Stimulated activated CD8-positive, alpha-beta memory T cell treated with anti-CD3 and anti-CD28 coated beads, Interleukin-12 subunit alpha, Interleukin-12 subunit beta, amount 100 ng/mL, for 1 hour (primary cell): ENCODE results near the gene LHFPL2.

Experiments used
- DNase-seq: peaks from one replicate; pipeline ENCODE4 v3.0.0-alpha.2; 2020; ENCODE audit warnings: low read depth

The LHFPL2 gene

GRCh38 chr5:78567617-78568016 is 81.0 kb downstream of the LHFPL2 start:
- DNase-seq, result no peak

DNA sequence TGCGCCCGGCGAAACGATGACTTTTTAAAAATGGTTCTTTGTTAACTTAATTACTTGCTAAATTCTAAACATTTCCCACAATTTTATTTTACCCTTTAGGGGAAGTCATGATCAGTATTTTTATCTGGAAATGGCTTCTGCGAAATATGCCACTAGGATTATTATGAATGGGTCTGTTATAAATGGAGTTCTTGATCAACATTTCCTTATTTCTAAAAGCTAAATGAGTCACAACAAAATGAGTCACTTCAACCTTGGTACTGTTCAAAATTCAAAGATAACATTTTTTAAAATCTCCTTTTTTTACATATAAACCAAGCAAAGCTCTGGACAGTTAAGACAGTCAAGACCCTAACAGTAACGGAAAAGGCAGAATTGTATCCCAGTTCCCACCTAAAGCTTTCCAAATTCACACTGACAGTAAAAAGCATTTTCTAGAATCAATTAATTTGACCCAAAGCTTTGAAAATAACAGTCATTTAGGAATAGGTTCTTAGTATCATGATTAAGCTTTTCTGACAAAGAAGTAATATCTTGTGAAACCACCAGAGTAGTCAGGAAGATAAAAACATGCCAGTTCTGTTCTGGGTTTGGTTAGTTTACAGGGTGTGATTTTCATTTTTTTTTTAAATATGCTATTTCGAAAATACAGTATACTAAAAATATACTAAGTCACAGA is 81.7 kb downstream of the LHFPL2 start:
- DNase-seq, result no peak

- no peak for DNase-seq
Measured at GRCh38 chr5:78565395-78565794, 83.2 kb downstream of the LHFPL2 start.

DNA sequence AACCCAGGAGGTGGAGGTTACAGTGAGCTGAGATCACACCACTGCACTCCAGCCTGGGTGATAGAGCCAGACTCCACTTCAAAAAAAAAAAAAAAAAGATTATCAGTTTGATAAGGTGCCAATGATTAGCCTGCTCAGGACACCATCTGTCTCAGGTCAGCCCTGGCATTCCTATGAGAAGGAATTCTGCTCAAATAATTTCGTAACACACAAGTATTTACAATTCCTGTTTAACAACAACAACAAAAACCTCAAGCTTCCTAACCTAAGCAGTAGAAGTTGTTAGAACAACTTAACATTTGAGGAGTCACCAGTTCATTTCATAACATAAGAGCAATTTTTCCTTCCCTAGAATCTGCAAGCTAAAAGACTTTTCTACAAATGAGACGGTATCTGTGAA is 85.0 kb downstream of the LHFPL2 start:
- no peak for DNase-seq

GRCh38 chr5:78562714-78563330 is 85.8 kb downstream of the LHFPL2 start:
- no peak for DNase-seq

- DNase-seq, result no peak
Measured at GRCh38 chr5:78562001-78562400, 86.6 kb downstream of the LHFPL2 start.

DNA sequence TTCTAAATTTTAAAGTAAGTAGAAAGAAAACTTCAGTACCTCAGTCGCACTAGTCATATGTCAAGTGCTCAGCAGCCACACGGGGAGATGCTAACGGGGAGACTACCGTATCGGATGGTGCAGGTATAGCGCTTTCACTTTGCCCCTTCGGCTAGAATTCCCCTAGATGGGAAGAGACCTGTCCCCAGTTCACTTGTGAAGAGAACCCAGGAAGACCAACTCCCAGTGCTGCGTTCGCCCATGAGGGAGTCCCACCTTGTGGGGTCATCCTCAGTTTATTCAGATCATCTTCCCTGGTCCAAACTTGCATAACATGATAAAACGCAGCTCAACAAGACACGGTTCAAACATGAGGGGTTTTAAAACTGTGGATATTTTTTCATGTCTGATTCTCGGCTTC is 87.3 kb downstream of the LHFPL2 start:
- no peak for DNase-seq

GRCh38 chr5:78560000-78560855 is 88.3 kb downstream of the LHFPL2 start:
- no peak for DNase-seq

DNA sequence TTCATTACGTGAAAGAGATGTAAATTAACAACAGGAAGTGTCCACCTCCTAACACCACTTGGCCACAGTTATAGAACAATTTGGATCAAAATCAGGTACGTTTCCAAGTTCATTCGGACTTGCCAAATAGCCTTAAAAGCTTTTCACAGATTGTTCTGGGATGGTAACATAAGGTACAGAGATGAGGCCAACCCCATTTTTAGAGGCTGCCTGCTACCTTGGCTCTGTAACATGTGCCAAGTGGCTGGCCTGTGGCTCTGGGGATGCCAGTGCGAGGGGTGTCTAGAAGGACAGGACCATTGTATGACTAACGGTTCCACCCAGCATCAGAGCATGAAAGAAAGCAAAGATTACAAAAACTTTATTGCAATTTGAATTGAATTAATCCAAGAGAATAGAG is 91.0 kb downstream of the LHFPL2 start:
- no peak for DNase-seq

DNA sequence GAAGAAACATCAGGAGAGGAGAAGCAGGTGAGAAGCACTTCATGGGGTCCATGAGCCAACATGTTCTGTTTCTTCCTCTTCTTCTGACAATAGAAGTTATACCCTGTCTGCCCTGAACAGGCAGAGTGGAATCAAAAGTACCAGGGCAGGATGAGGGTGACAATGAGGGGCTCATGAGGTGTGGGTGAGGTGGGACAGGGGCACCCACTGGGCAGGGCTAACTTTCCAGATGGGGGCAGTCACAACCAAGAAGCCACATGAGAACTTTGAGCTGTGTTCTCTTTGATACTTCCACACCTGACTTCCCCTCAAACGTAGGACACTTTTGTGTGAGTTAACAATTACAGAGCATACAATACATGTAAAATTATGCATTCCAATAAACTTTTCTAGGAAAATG is 92.7 kb downstream of the LHFPL2 start:
- no peak for DNase-seq

GRCh38 chr5:78554670-78555069 is 93.9 kb downstream of the LHFPL2 start:
- DNase-seq, result no peak

GRCh38 chr5:78553580-78554353 is 94.8 kb downstream of the LHFPL2 start:
- DNase-seq, result no peak

GRCh38 chr5:78552729-78553342 is 95.7 kb downstream of the LHFPL2 start:
- no peak for DNase-seq

DNA sequence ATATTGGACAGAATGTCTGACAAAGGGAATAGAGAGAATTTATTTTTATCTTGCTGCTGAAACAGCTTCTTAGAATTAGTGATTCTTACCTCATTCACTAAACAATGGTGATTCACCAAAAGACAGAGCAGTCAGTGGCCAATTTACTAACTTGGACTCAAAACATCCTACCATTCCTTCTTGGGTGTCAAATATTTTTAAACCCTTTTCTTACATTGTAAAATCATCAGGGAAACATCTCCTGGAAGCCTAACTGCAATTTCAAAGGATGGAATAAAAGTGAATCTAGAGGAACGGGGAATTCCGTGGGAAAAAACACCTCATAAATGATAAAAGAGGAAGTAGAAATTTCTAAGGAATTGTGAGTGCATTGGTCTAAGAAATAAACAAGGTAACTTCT is 97.7 kb downstream of the LHFPL2 start:
- DNase-seq, result no peak

DNA sequence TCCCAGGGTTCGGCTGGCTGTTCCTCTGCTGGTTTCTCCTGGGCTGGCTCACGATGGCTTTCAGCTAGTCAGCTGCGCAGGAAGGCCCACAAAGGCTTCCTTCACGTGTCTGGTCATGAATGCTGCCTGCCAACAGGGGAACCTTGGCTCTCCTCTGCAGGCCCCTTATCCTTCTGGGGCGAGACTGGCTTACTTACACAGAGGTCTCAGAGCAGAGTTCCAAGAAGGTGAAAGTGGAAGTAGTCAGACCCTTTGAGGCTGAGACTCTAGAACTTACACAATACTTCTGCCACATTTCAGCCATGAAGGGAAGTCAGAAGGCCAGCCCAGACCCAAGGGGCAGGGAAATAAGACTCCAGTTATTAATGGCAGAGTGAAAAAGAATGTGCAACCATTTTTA is 99.5 kb downstream of the LHFPL2 start:
- DNase-seq, result no peak

GRCh38 chr5:78547731-78548615 is 100.6 kb downstream of the LHFPL2 start:
- DNase-seq, result no peak

GRCh38 chr5:78547183-78547582 is 101.4 kb downstream of the LHFPL2 start:
- DNase-seq, result no peak

DNA sequence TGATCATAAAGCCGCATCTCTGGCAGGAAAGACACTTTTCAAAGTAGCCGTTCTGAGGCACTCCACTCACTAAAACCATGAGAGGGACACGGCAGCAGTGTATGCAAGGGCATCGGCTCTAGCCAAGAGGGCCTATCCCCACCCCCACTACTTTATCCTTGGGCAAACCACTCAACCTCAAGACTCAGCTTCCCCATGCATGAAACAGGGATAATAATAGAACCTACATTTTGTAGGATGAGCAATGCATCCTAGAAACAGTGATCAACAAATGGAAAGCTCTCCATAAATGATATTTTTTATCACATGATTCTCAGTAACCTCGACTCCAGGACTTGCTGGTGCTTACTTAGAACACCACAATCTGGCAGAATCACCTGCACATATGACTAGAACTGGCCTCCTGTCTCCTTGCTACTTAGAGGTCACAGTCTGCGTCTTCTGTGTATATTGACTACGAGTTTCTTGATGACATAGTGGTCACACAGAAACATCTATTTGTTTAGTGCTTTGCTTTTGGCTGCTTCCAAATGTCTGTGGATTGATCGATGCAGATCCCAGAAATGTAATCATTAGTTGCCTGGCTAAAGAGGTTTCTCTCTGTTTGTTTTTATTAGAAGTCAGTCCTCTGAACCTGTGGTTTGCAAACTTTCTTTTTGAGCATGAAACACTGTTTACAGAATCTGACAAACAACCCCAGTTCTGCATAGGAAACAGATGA is 102.1 kb downstream of the LHFPL2 start:
- no peak for DNase-seq

- no peak for DNase-seq
Measured at GRCh38 chr5:78545406-78545805, 103.2 kb downstream of the LHFPL2 start.

- no peak for DNase-seq
Measured at GRCh38 chr5:78544561-78545201, 103.9 kb downstream of the LHFPL2 start.
